HepG2 (cell line): Measurements from ENCODE around the gene SECTM1. TPM values are rescaled to one million over a fixed set of nuclear protein-coding genes. Genes with fewer than 3 reads are reported as not detected.
A peak's percentile ranks its signal among the peaks of the same experiment; 100 is the strongest.

ENCODE experiments used
- CCAR2 ChIP-seq: fragments of 200-400 bp; formaldehyde crosslinking; optimal IDR thresholded peaks from 2 replicates; pipeline ENCODE3; 2018; ENCODE audit warnings: low read depth, mild to moderate bottlenecking, low read length, moderate library complexity
- ELF3 ChIP-seq: IDR thresholded peaks from 2 replicates; pipeline ENCODE4 v1.6.1; 2016; ENCODE audit warnings: missing genetic modification reagents, missing compliant biosample characterization
- HOXD1 ChIP-seq: sonication (generic); formaldehyde crosslinking; IDR thresholded peaks from 2 replicates; pipeline ENCODE4 v1.5.0; 2020; ENCODE audit warnings: missing genetic modification reagents
- KDM3A ChIP-seq: IDR thresholded peaks from 2 replicates; pipeline ENCODE4 v1.6.1; 2018; ENCODE audit warnings: low read depth, missing compliant biosample characterization
- KLF11 ChIP-seq: IDR thresholded peaks from 2 replicates; pipeline ENCODE4 v1.6.1; 2016; ENCODE audit warnings: missing compliant biosample characterization
- MEIS1 ChIP-seq: sonication (generic); formaldehyde crosslinking; IDR thresholded peaks from 2 replicates; pipeline ENCODE4 v1.9.0; 2021; ENCODE audit warnings: mild to moderate bottlenecking, missing genetic modification reagents, moderate library complexity, borderline replicate concordance
- PAWR ChIP-seq: sonication (generic); formaldehyde crosslinking; IDR thresholded peaks from 2 replicates; pipeline ENCODE4 v1.4.0; 2020; ENCODE audit warnings: missing genetic modification reagents, mild to moderate bottlenecking, borderline replicate concordance
- PAX8 ChIP-seq: sonication (generic); formaldehyde crosslinking; IDR thresholded peaks from 2 replicates; pipeline ENCODE4 v1.8.0; 2022; ENCODE audit warnings: mild to moderate bottlenecking, missing genetic modification reagents, borderline replicate concordance
- PCBP2 ChIP-seq: fragments of 200-400 bp; formaldehyde crosslinking; optimal IDR thresholded peaks from 2 replicates; pipeline ENCODE3; 2018; ENCODE audit warnings: low read length, low read depth; ENCODE audit not compliant: poor library complexity, severe bottlenecking
- SETDB1 ChIP-seq: sonication (generic); formaldehyde crosslinking; IDR thresholded peaks from 2 replicates; pipeline ENCODE4 v1.5.1; 2020; ENCODE audit warnings: missing genetic modification reagents, mild to moderate bottlenecking, borderline replicate concordance
- U2AF2 ChIP-seq: fragments of 200-400 bp; formaldehyde crosslinking; IDR thresholded peaks from 2 replicates; pipeline ENCODE4 v1.6.1; 2017; ENCODE audit warnings: low read depth, mild to moderate bottlenecking, low read length
- ZIK1 ChIP-seq: sonication (generic); formaldehyde crosslinking; IDR thresholded peaks from 2 replicates; pipeline ENCODE4 v1.5.0; 2020; ENCODE audit warnings: mild to moderate bottlenecking, low read depth, missing genetic modification reagents, borderline replicate concordance
- ZMYM3 ChIP-seq: sonication (generic); formaldehyde crosslinking; IDR thresholded peaks from 2 replicates; pipeline ENCODE4 v1.5.1; 2020; ENCODE audit warnings: mild to moderate bottlenecking, missing genetic modification reagents
- ZNF101 ChIP-seq: sonication (generic); formaldehyde crosslinking; IDR thresholded peaks from 2 replicates; pipeline ENCODE4 v1.4.0; 2020; ENCODE audit warnings: mild to moderate bottlenecking, low read depth, missing genetic modification reagents, borderline replicate concordance
- ZNF232 ChIP-seq: sonication (generic); formaldehyde crosslinking; IDR thresholded peaks from 2 replicates; pipeline ENCODE4 v1.4.0; 2020; ENCODE audit warnings: missing genetic modification reagents, borderline replicate concordance
- ZNF264 ChIP-seq: sonication (generic); formaldehyde crosslinking; IDR thresholded peaks from 2 replicates; pipeline ENCODE4 v1.4.0; 2020; ENCODE audit warnings: missing genetic modification reagents
- ZNF777 ChIP-seq: sonication (generic); formaldehyde crosslinking; IDR thresholded peaks from 2 replicates; pipeline ENCODE4 v1.4.0; 2020; ENCODE audit warnings: missing genetic modification reagents
- ZSCAN29 ChIP-seq: sonication (generic); formaldehyde crosslinking; conservative IDR thresholded peaks from 2 replicates; pipeline ENCODE4 v1.4.0; 2020; ENCODE audit warnings: mild to moderate bottlenecking, missing genetic modification reagents
- polyA plus RNA-seq, 8 experiments: library from polyadenylated mRNA; depleted of rRNA in 3 of 8; stranded (reverse) in 7 of 8; unstranded in 1 of 8; fragments of >200 nt; fragmentation: Illumina TruSeq in 4 of 8; extraction: Trizol in 4 of 8; gene quantifications; 2 replicates each; pipeline versions ENCODE4 v1.2.1 to v1.2.3, GENCODE V29; 2011 to 2016; ENCODE audit warnings: low read depth in 4 of 8, missing spikeins in 1 of 8, mixed read lengths in 1 of 8; ENCODE audit not compliant: insufficient read depth in 1 of 8
- total RNA-seq, 5 experiments: library from RNA; depleted of rRNA; stranded (reverse); fragments of >200 nt; fragmentation: Illumina TruSeq; extraction: Trizol; gene quantifications; 2 replicates each; pipeline ENCODE4 v1.2.3, GENCODE V29; 2016; ENCODE audit warnings: low read depth in 1 of 5
- TF ChIP-seq, protein P1 (sequence below): sonication (generic); formaldehyde crosslinking; conservative IDR thresholded peaks from 2 replicates; pipeline ENCODE4 v1.4.0; 2020; ENCODE audit warnings: missing genetic modification reagents
- TF ChIP-seq, protein P2 (sequence below): sonication (generic); formaldehyde crosslinking; IDR thresholded peaks from 2 replicates; pipeline ENCODE4 v1.5.0; 2020; ENCODE audit warnings: missing genetic modification reagents
- TF ChIP-seq, protein P3 (sequence below): sonication (generic); formaldehyde crosslinking; IDR thresholded peaks from 2 replicates; pipeline ENCODE4 v1.8.1; 2023; ENCODE audit warnings: mild to moderate bottlenecking, missing genetic modification reagents, borderline replicate concordance
- TF ChIP-seq, protein P4 (sequence below): sonication (generic); formaldehyde crosslinking; IDR thresholded peaks from 2 replicates; pipeline ENCODE4 v1.4.0; 2020; ENCODE audit warnings: missing genetic modification reagents
- TF ChIP-seq, protein P5 (sequence below): sonication (generic); formaldehyde crosslinking; IDR thresholded peaks from 2 replicates; pipeline ENCODE4 v1.4.0; 2020; ENCODE audit warnings: missing genetic modification reagents
- TF ChIP-seq, protein P6 (sequence below): sonication (generic); formaldehyde crosslinking; IDR thresholded peaks from 2 replicates; pipeline ENCODE4 v1.8.0; 2022; ENCODE audit warnings: mild to moderate bottlenecking, missing genetic modification reagents; ENCODE audit not compliant: insufficient replicate concordance

SECTM1 gene
- total and polyA plus RNA-seq, 2 of the 13 experiments (the other 11 are each of a cell fraction or from before 2014, with no cell fraction given): 3.5 to 5.3 TPM

DNA sequence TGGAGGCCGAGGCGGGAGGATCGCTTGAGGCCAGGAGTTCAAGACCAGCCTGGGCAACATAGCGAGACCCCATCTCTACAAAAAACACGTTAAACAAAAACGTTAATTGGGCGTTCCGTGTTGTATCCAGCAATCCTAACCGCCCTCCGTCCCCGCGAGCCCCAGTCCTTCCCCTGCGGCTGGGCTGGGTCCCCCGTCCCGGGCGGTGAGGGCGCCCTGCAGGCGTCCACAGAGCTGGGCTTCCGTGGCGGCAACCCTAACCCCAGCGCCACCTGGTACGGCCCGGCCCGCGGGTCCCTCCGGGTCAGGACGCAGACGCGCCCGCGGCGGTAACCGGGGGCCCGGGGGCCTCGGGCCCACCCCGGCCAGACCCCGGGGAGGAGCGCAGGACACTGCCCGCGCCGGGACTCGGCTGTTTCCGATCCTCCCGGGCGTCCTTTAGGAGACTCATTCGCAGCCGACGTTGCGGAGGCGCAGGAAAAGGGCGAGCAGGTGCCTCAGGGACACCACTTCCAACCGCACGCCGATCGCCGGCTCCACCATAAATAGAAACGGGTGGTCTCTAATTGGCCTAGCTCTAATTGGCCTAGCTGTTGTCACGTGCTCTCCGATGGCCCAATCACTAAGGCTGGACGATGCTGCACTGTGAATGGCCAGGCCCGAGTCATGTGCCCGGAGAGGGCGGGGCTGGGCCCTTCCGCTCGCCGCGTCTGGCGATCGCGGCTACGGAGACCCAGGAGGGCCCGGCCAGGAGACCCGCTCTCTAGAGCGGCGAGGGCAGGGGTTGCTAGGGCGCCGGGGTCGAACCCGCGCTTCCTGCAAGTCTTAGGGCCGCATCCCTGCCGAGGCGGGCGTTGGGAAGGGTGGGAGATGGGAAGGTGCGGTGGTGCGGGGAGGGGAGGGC, 41.1 kb downstream of the SECTM1 start (continued):
- peak; percentile 91; the same call in 1 of the 2 replicates for TF ChIP-seq ZIK1
- TF ChIP-seq, protein P1, sequence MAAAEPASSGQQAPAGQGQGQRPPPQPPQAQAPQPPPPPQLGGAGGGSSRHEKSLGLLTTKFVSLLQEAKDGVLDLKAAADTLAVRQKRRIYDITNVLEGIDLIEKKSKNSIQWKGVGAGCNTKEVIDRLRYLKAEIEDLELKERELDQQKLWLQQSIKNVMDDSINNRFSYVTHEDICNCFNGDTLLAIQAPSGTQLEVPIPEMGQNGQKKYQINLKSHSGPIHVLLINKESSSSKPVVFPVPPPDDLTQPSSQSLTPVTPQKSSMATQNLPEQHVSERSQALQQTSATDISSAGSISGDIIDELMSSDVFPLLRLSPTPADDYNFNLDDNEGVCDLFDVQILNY (CRISPR knock-in tag): no peak; the same call in 1 of the 2 replicates
- TF ChIP-seq SETDB1 (CRISPR knock-in tag): no peak
- TF ChIP-seq ZMYM3 (CRISPR knock-in tag): peak; percentile 58
- peak; percentile 78 for TF ChIP-seq ELF3 (CRISPR knock-in tag)
- TF ChIP-seq, protein P2, sequence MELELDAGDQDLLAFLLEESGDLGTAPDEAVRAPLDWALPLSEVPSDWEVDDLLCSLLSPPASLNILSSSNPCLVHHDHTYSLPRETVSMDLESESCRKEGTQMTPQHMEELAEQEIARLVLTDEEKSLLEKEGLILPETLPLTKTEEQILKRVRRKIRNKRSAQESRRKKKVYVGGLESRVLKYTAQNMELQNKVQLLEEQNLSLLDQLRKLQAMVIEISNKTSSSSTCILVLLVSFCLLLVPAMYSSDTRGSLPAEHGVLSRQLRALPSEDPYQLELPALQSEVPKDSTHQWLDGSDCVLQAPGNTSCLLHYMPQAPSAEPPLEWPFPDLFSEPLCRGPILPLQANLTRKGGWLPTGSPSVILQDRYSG (CRISPR knock-in tag): no peak
- TF ChIP-seq ZSCAN29 (CRISPR knock-in tag): no peak
- peak; percentile 69 for TF ChIP-seq MEIS1 (CRISPR knock-in tag)
- peak; percentile 56; the same call in 1 of the 2 replicates for TF ChIP-seq ZNF232 (CRISPR knock-in tag)
- TF ChIP-seq HOXD1: peak; percentile 31; the same call in 1 of the 2 replicates
- no peak for TF ChIP-seq PCBP2
- TF ChIP-seq, protein P3, sequence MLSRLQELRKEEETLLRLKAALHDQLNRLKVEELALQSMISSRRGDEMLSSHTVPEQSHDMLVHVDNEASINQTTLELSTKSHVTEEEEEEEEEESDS (CRISPR knock-in tag): peak; percentile 92; the same call in 1 of the 2 replicates
- TF ChIP-seq PAWR: 0 out of 2 replicates have a peak, but pooled peaks have one; percentile 54
- TF ChIP-seq CCAR2: no peak
- TF ChIP-seq, protein P4, sequence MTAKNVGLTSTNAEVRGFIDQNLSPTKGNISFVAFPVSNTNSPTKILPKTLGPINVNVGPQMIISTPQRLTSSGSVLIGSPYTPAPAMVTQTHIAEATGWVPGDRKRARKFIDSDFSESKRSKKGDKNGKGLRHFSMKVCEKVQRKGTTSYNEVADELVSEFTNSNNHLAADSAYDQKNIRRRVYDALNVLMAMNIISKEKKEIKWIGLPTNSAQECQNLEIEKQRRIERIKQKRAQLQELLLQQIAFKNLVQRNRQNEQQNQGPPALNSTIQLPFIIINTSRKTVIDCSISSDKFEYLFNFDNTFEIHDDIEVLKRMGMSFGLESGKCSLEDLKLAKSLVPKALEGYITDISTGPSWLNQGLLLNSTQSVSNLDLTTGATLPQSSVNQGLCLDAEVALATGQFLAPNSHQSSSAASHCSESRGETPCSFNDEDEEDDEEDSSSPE (CRISPR knock-in tag): peak; percentile 62
- TF ChIP-seq KLF11 (CRISPR knock-in tag): no peak
- TF ChIP-seq U2AF2: 0 out of 2 replicates have a peak, but pooled peaks have one; percentile 80
- TF ChIP-seq ZNF101 (CRISPR knock-in tag): no peak
- TF ChIP-seq, protein P5, sequence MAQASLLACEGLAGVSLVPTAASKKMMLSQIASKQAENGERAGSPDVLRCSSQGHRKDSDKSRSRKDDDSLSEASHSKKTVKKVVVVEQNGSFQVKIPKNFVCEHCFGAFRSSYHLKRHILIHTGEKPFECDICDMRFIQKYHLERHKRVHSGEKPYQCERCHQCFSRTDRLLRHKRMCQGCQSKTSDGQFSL (CRISPR knock-in tag): no peak; the same call in 1 of the 2 replicates
- TF ChIP-seq PAX8 (CRISPR knock-in tag): peak; percentile 81; the same call in 1 of the 2 replicates
- TF ChIP-seq KDM3A (CRISPR knock-in tag): no peak
- TF ChIP-seq, protein P6, sequence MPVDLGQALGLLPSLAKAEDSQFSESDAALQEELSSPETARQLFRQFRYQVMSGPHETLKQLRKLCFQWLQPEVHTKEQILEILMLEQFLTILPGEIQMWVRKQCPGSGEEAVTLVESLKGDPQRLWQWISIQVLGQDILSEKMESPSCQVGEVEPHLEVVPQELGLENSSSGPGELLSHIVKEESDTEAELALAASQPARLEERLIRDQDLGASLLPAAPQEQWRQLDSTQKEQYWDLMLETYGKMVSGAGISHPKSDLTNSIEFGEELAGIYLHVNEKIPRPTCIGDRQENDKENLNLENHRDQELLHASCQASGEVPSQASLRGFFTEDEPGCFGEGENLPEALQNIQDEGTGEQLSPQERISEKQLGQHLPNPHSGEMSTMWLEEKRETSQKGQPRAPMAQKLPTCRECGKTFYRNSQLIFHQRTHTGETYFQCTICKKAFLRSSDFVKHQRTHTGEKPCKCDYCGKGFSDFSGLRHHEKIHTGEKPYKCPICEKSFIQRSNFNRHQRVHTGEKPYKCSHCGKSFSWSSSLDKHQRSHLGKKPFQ (CRISPR knock-in tag): peak; percentile 88
- peak; percentile 67 for TF ChIP-seq ZNF264
- TF ChIP-seq ZNF777 (CRISPR knock-in tag): no peak
